Stimulated activated memory B cell treated with anti-CD40 and anti-IgM and Interleukin-4, amounts not matched to agents 10 μg/mL and 1 μg/mL and 100 μg/mL, for 72 hours (primary cell): ENCODE data around the gene PRCD.

Experiments used
- ATAC-seq: fragments of 150-1000 bp; cut with Tn5 transposase; 2 replicates; pipeline ENCODE4 v1.10.0; 2021
- H3K27ac Mint-ChIP-seq: one replicate; pipeline ENCODE4 v1.8.0; 2022; ENCODE audit warnings: mild to moderate bottlenecking, mixed read lengths
- H3K27me3 Mint-ChIP-seq: one replicate; pipeline ENCODE4 v1.8.0; 2022; ENCODE audit warnings: mixed read lengths
- H3K36me3 Mint-ChIP-seq: one replicate; pipeline ENCODE4 v1.8.0; 2022; ENCODE audit warnings: mixed read lengths
- H3K4me1 Mint-ChIP-seq: one replicate; pipeline ENCODE4 v1.8.0; 2022; ENCODE audit warnings: mixed read lengths
- H3K4me3 Mint-ChIP-seq: one replicate; pipeline ENCODE4 v1.8.0; 2022; ENCODE audit warnings: mild to moderate bottlenecking, moderate library complexity, mixed read lengths
- H3K9me3 Mint-ChIP-seq: one replicate; pipeline ENCODE4 v1.8.0; 2022; ENCODE audit warnings: mixed read lengths

Gene PRCD

GRCh38 chr17:76594690-76595089, 54.8 kb downstream of the PRCD start:
- H3K4me3 Mint-ChIP-seq = no peak overlapping the region
- no peaks in the 10 kb centered on the region for H3K4me1 Mint-ChIP-seq
- no peaks in the 10 kb centered on the region for H3K9me3 Mint-ChIP-seq
- H3K36me3 Mint-ChIP-seq = peaks cover under 1% of the 10 kb centered on the region
- peaks cover 64% of the 10 kb centered on the region for H3K27me3 Mint-ChIP-seq
- no peak overlapping the region for H3K27ac Mint-ChIP-seq
- ATAC-seq = no peak
